OCI-LY1 (cell line): ENCODE data around the gene TRABD2B.

Source experiments
- EZH2 ChIP-seq: fragments of 200-600 bp; sonication (generic), shearing (Covaris generic); IDR thresholded peaks from 2 replicates; pipeline ENCODE4 v1.8.0; 2017; ENCODE audit warnings: borderline replicate concordance, mixed run types, mild to moderate bottlenecking, antibody characterized with exemption, low read length, moderate library complexity, mixed read lengths
- TF ChIP-seq, protein P1 (sequence below): fragments of 200-600 bp; sonication (generic), shearing (Covaris generic); IDR thresholded peaks from 2 replicates; pipeline ENCODE4 v1.5.1; 2017; ENCODE audit warnings: mild to moderate bottlenecking, antibody characterized with exemption, low read length, moderate library complexity, mixed read lengths

DNA sequence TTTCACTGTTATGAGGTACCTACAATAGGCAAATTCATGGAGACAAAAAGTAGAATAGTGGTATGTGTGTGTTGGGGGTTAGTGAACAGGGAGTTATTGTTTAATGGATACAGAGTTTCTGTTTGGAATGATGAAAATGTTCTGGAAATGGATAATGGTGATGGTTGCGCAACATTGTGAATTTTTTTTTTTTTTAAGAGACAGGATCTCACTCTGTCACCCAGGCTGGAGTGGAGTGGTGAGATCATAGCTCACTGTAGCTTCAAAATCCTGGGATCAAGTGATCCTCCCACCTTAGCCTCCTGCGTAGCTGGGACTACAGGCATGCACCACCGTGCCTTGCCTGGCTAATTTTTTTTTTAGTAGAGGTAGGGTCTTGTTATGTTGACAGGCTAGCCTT is 34.5 kb upstream of the TRABD2B start:
- TF ChIP-seq, protein P1, sequence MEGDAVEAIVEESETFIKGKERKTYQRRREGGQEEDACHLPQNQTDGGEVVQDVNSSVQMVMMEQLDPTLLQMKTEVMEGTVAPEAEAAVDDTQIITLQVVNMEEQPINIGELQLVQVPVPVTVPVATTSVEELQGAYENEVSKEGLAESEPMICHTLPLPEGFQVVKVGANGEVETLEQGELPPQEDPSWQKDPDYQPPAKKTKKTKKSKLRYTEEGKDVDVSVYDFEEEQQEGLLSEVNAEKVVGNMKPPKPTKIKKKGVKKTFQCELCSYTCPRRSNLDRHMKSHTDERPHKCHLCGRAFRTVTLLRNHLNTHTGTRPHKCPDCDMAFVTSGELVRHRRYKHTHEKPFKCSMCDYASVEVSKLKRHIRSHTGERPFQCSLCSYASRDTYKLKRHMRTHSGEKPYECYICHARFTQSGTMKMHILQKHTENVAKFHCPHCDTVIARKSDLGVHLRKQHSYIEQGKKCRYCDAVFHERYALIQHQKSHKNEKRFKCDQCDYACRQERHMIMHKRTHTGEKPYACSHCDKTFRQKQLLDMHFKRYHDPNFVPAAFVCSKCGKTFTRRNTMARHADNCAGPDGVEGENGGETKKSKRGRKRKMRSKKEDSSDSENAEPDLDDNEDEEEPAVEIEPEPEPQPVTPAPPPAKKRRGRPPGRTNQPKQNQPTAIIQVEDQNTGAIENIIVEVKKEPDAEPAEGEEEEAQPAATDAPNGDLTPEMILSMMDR, result no peak
- TF ChIP-seq EZH2, result no peak
